Stomach (tissue), 9 donors: Measurements from ENCODE around the gene C16orf89. TPM values are rescaled to one million over a fixed set of nuclear protein-coding genes. Genes with fewer than 3 reads are reported as not detected.

Experiments used
- DNase-seq, 2 donors: peaks; one replicate each; pipeline versions ENCODE4 v3.0.0 to v3.0.0-alpha.2; 2013 to 2019
- H3K27ac ChIP-seq, 5 donors: fragments of 200-600 bp in 4 of 5; sonication (generic) in 4 of 5; one replicate each; pipeline ENCODE4 v1.5.1; 2013 to 2019; ENCODE audit warnings: mild to moderate bottlenecking in 1 of 5, moderate library complexity in 1 of 5
- H3K27me3 ChIP-seq, 3 donors: fragments of 200-600 bp; sonication (generic); one replicate each; pipeline ENCODE4 v1.5.1; 2017 to 2019; ENCODE audit warnings: mixed run types in 1 of 3
- H3K36me3 ChIP-seq, 4 donors: fragments of 200-600 bp; sonication (generic); 1 replicate in 3 of 4; 2 replicates in 1 of 4; pipeline ENCODE4 v1.5.1; 2016 to 2019
- H3K4me1 ChIP-seq, 4 donors: fragments of 200-600 bp; sonication (generic); one replicate each; pipeline ENCODE4 v1.5.1; 2016 to 2019
- H3K4me3 ChIP-seq, 4 donors: fragments of 200-600 bp; sonication (generic) in 3 of 4; one replicate each; pipeline ENCODE4 v1.5.1; 2016 to 2019; ENCODE audit warnings: mild to moderate bottlenecking in 1 of 4
- H3K9me3 ChIP-seq, 4 donors: fragments of 200-600 bp; sonication (generic); one replicate each; pipeline ENCODE4 v1.5.1; 2016 to 2019
- CTCF ChIP-seq, 7 experiments: fragments of 450-650 bp in 4 of 7; fragments of 200-600 bp in 3 of 7; sonication (generic) in 3 of 7; IDR thresholded peaks; one replicate each; pipeline ENCODE4 v1.5.1; 2016 to 2019; ENCODE audit warnings: antibody characterized with exemption in 7 of 7, control low read depth in 2 of 7, mild to moderate bottlenecking in 1 of 7
- EP300 ChIP-seq: sonication (generic); formaldehyde crosslinking; IDR thresholded peaks from one replicate; pipeline ENCODE4 v1.6.1; 2017; ENCODE audit warnings: antibody characterized with exemption
- POLR2A ChIP-seq, 4 donors: fragments of 450-650 bp; IDR thresholded peaks; one replicate each; pipeline ENCODE4 v1.6.1; 2016; ENCODE audit warnings: antibody characterized with exemption in 4 of 4, control low read depth in 2 of 4, mild to moderate bottlenecking in 1 of 4, moderate library complexity in 1 of 4
- POLR2AphosphoS5 ChIP-seq, 3 donors: sonication (generic); formaldehyde crosslinking; IDR thresholded peaks; one replicate each; pipeline ENCODE4 v1.6.1; 2016; ENCODE audit warnings: antibody characterized with exemption in 3 of 3
- WGBS, 5 donors: extraction: QIAGEN DNeasy Blood & Tissue Kit in 3 of 5; methylation state at CpG; one replicate each; pipeline versions ENCODE4 v1.1.5 to v1.1.7; 2013 to 2018; 5-methylcytosine and 5-hydroxymethylcytosine counted together
- intact Hi-C: fragments of 100-400 bp; cut with DNase I; formaldehyde crosslinking; loops from one replicate; pipeline ENCODE4 v1.15.1; 2023; ENCODE audit warnings: low total_unique reads
- polyA plus RNA-seq, 3 donors: library from polyadenylated mRNA; stranded (reverse); fragments of 200-250 nt; gene quantifications; one replicate each; pipeline ENCODE4 v1.2.3, GENCODE V29; 2013
- total RNA-seq, 5 donors: library from RNA; depleted of rRNA; stranded (reverse); fragments of >200 nt; gene quantifications; one replicate each; pipeline versions ENCODE4 v1.1.0 to v1.2.3, GENCODE V29; 2014 to 2016
- donor health status: healthy with polysubstance abuse.
- donor health status: Bipolar disorder and iron deficiency.
- donor health status: healthy.

C16orf89 gene
- total and polyA plus RNA-seq, 8 donors, result 7.6 to 135 (median 71.1) TPM

GRCh38 chr16:5027575-5028235, 38.1 kb downstream of the C16orf89 start:
- WGBS, 5 donors, result 94 to 96% (median 95%) methylated on average over 7 to 32 of the region's 32 CpGs

DNA sequence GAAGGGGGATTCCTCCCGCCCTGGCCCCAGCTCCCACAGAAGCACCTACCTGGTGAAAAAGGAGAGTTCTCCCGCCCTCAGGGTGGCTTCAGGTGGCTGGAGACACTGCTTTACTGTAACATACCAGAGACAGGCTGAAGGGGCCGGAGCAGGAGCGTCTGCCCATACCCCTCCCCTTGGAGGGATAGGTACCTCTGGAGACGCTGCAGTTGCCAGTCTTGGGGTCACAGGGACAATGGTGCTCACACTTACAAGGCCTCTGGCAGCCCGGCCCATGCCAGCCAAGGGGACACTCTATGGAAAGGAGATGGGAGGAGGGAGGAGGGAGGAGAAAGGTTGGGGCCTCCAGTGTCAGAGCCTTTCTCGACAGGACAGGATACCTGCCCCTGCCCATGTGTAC, 38.7 kb downstream of the C16orf89 start:
- no peak overlapping the region for H3K27ac ChIP-seq
- peaks cover 11 to 27% (median 16%) of the 10 kb centered on the region in 4 donors for H3K4me1 ChIP-seq
- peaks cover 0 to 2% (median 0%) of the 10 kb centered on the region in 3 donors for H3K27me3 ChIP-seq
- no peak for DNase-seq
- TF ChIP-seq POLR2A (IDR thresholded peaks at IDR 0.05), result no peak
- no peak for TF ChIP-seq POLR2AphosphoS5 (IDR thresholded peaks at IDR 0.05)
- TF ChIP-seq EP300, result no peak
- no peak for TF ChIP-seq CTCF (IDR thresholded peaks at IDR 0.05)
- no peaks in the 10 kb centered on the region for H3K9me3 ChIP-seq
- WGBS, 5 donors, result 89 to 97% (median 91%) methylated on average over 7 of the region's 7 CpGs
- peaks cover 18 to 56% (median 50%) of the 10 kb centered on the region in 4 donors for H3K36me3 ChIP-seq
- intact Hi-C loops, result no loop called here
- H3K4me3 ChIP-seq, result no peak overlapping the region

More at GRCh38 chr16:5027575-5028235, 38.1 kb downstream of the C16orf89 start:
- no peak for DNase-seq
- H3K27ac ChIP-seq, result no peak overlapping the region
- TF ChIP-seq CTCF (IDR thresholded peaks at IDR 0.05) (no peak), POLR2AphosphoS5 (IDR thresholded peaks at IDR 0.05) (no peak), EP300 (no peak), POLR2A (IDR thresholded peaks at IDR 0.05) (no peak)
- peaks cover 18 to 56% (median 50%) of the 10 kb centered on the region in 4 donors for H3K36me3 ChIP-seq
- H3K4me1 ChIP-seq, result peaks cover 15 to 33% (median 21%) of the 10 kb centered on the region in 4 donors
- no peaks in the 10 kb centered on the region for H3K9me3 ChIP-seq
- no peak overlapping the region for H3K4me3 ChIP-seq
- intact Hi-C loops, result no loop called here
- H3K27me3 ChIP-seq, result no peaks in the 10 kb centered on the region

DNA sequence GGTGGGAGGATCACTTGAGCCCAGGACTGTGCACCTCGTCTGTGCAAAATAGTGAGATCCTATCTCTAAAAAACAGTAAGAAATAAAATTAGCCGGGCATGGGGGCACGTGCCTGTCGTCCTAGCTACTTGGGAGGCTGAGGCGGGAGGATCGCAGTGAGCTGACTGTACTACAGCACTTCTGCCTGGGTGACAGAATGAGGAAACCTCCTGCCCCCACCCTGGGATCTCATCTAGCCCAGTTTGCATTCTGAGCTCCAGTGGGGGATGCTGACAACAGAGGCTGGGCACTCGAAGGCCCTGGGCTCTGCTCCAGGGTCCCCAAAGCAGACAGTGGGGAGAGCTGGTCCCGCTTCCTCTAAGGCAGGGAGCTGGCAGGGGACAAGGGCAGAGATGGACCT, 39.1 kb downstream of the C16orf89 start:
- no peak for DNase-seq
- no peaks in the 10 kb centered on the region for H3K9me3 ChIP-seq
- H3K4me1 ChIP-seq, result peaks cover 11 to 24% (median 14%) of the 10 kb centered on the region in 4 donors
- no peak overlapping the region for H3K4me3 ChIP-seq
- TF ChIP-seq EP300 (no peak), POLR2A (IDR thresholded peaks at IDR 0.05) (no peak)
- peaks cover 18 to 53% (median 49%) of the 10 kb centered on the region in 4 donors for H3K36me3 ChIP-seq
- H3K27me3 ChIP-seq, result peaks cover 0 to 7% (median 0%) of the 10 kb centered on the region in 3 donors
- intact Hi-C loops, result no loop called here
- WGBS, 5 donors, result 87 to 95% (median 92%) methylated on average over 8 of the region's 8 CpGs
- H3K27ac ChIP-seq, result no peak overlapping the region

DNA sequence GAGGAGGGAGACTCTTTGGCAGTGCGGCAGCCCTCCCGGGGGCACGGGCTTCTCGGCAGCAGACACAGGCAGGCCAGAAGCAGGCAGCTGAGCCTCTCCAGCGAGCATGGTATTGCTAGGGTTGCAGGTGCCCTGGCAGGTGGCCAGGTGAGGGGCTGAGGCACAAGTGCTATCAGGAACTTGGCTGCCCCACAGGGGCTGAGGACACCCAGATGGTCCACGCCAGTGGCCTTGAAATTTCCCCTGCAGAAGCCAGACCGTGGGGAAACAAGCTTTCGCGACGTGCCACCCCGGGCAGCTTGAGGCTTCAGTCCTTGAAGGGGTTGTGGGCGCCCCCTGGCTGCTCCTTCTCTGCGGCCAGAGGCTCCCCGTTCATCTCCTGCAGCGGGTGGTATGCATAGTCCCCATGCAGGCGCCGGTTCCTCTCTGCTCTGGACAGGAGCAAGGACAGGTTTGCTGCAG, 40.6 kb downstream of the C16orf89 start:
- Histone ChIP-seq H3K27me3 (peaks cover 0 to 17% (median 0%) of the 10 kb centered on the region in 3 donors), H3K36me3 (peaks cover 18 to 43% (median 38%) of the 10 kb centered on the region in 4 donors), H3K9me3 (no peaks in the 10 kb centered on the region), H3K27ac (peak overlapping the region in 4 of 5 donors; percentile 4 to 61 (median 46)), H3K4me3 (peak overlapping the region in 1 of 4 donors; percentile 9), H3K4me1 (peaks cover 11 to 21% (median 14%) of the 10 kb centered on the region in 4 donors)
- DNase-seq, result peak; percentile 49 to 75
- TF ChIP-seq EP300 (no peak), POLR2A (IDR thresholded peaks at IDR 0.05) (no peak), CTCF (IDR thresholded peaks at IDR 0.05) (peak in 1 of 7 experiments; percentile 27), POLR2AphosphoS5 (IDR thresholded peaks at IDR 0.05) (no peak)
- intact Hi-C loops, result no loop called here
- WGBS, 5 donors, result 28 to 40% (median 33%) methylated on average over 6 to 17 of the region's 17 CpGs
